Ovary (tissue), 9 donors: ENCODE measurements around the gene PEX14. TPM values are rescaled to one million over a fixed set of nuclear protein-coding genes. Genes with fewer than 3 reads are reported as not detected.

ENCODE experiments used
- DNase-seq, 5 donors: peaks; one replicate each; pipeline ENCODE4 v3.0.0-alpha.2; 2019 to 2020
- H3K27ac ChIP-seq, 2 donors: fragments of 200-600 bp; one replicate each; pipeline versions ENCODE4 v1.5.1 to v1.8.0; 2019 to 2022
- H3K27me3 ChIP-seq: fragments of 200-600 bp; one replicate; pipeline ENCODE4 v1.8.0; 2022
- H3K36me3 ChIP-seq: fragments of 200-600 bp; sonication (generic); one replicate; pipeline ENCODE4 v1.5.1; 2019
- H3K4me1 ChIP-seq: one replicate; pipeline ENCODE4 v1.8.1; 2013; ENCODE audit warnings: mild to moderate bottlenecking, moderate library complexity; ENCODE audit not compliant: insufficient read depth
- H3K4me3 ChIP-seq: fragments of 200-600 bp; sonication (generic); one replicate; pipeline ENCODE4 v1.5.1; 2017
- H3K9me3 ChIP-seq, 2 donors: fragments of 200-600 bp in 1 of 2; sonication (generic) in 1 of 2; one replicate each; pipeline versions ENCODE4 v1.5.1 to v1.8.1; 2013 to 2019; ENCODE audit warnings: mild to moderate bottlenecking in 1 of 2, moderate library complexity in 1 of 2
- CTCF ChIP-seq, 3 donors: fragments of 450-650 bp in 2 of 3; fragments of 200-600 bp in 1 of 3; IDR thresholded peaks; one replicate each; pipeline versions ENCODE4 v1.5.1 to v1.8.0; 2016 to 2022; ENCODE audit warnings: antibody characterized with exemption in 3 of 3, mild to moderate bottlenecking in 1 of 3
- EP300 ChIP-seq: sonication (generic); formaldehyde crosslinking; IDR thresholded peaks from one replicate; pipeline ENCODE4 v1.6.1; 2017; ENCODE audit warnings: antibody characterized with exemption
- POLR2A ChIP-seq: fragments of 450-650 bp; IDR thresholded peaks from one replicate; pipeline ENCODE4 v1.6.1; 2017; ENCODE audit warnings: antibody characterized with exemption, mild to moderate bottlenecking, moderate library complexity
- WGBS, 3 donors: extraction: QIAGEN DNeasy Blood & Tissue Kit in 1 of 3; methylation state at CpG; one replicate each; pipeline versions ENCODE4 v1.1.5 to v1.1.7; 2013 to 2017; 5-methylcytosine and 5-hydroxymethylcytosine counted together
- intact Hi-C, 4 donors: fragments of 100-400 bp; cut with DNase I; formaldehyde crosslinking; loops; one replicate each; pipeline versions ENCODE4 v1.11.0 to v1.15.1; 2022 to 2023
- polyA plus RNA-seq, 2 donors: library from polyadenylated mRNA; stranded (reverse); fragments of 200-250 nt in 1 of 2; fragments of 350-450 nt in 1 of 2; fragmentation: Illumina TruSeq in 1 of 2; extraction: RNeasy Lipid Tissue Mini Kit (QIAGEN cat#74804) in 1 of 2; gene quantifications; one replicate each; pipeline ENCODE4 v1.2.3, GENCODE V29; 2013 to 2014
- total RNA-seq, 7 donors: library from RNA; depleted of rRNA in 2 of 7; stranded (reverse); fragments of >200 nt in 2 of 7; fragmentation: NEBNext Ultra II Directional in 3 of 7; extraction: Animal tissue kit (Norgen Biotek cat#: 25700) in 3 of 7; gene quantifications; one replicate each; pipeline versions ENCODE4 v1.1.0 to v1.2.4, GENCODE V29; 2016 to 2023
- donor health status: DM: no; HTN: no; CAD: no; lungs with moderate emphysema.
- donor health status: DM: no; HTN: no; CAD: no.
- donor health status: Bipolar disorder and iron deficiency.
- donor health status: DM: yes; HTN: yes; CAD: no.
- donor health status: DM: no; HTN: no; CAD: no.
- donor health status: DM: yes; HTN: yes; CAD: no.

Gene PEX14
- total and polyA plus RNA-seq, 9 donors: 3.3 to 22.9 (median 16.7) TPM

- H3K4me1 ChIP-seq: peaks cover 5% of the 10 kb centered on the region
- DNase-seq: no peak
- no peaks in the 10 kb centered on the region for H3K36me3 ChIP-seq
- no peak overlapping the region for H3K4me3 ChIP-seq
- no peaks in the 10 kb centered on the region for H3K9me3 ChIP-seq
- no peak for TF ChIP-seq EP300
- no peak for TF ChIP-seq POLR2A
- TF ChIP-seq CTCF (IDR thresholded peaks at IDR 0.05): no peak
- H3K27ac ChIP-seq: no peak overlapping the region
- intact Hi-C loops: no loop called here
- no peaks in the 10 kb centered on the region for H3K27me3 ChIP-seq
- WGBS, 3 donors: 94 to 96% (median 95%) methylated on average over 8 of the region's 8 CpGs
These were observed 187.4 kb downstream of the PEX14 start for GRCh38 chr1:10662090-10662688.

DNA sequence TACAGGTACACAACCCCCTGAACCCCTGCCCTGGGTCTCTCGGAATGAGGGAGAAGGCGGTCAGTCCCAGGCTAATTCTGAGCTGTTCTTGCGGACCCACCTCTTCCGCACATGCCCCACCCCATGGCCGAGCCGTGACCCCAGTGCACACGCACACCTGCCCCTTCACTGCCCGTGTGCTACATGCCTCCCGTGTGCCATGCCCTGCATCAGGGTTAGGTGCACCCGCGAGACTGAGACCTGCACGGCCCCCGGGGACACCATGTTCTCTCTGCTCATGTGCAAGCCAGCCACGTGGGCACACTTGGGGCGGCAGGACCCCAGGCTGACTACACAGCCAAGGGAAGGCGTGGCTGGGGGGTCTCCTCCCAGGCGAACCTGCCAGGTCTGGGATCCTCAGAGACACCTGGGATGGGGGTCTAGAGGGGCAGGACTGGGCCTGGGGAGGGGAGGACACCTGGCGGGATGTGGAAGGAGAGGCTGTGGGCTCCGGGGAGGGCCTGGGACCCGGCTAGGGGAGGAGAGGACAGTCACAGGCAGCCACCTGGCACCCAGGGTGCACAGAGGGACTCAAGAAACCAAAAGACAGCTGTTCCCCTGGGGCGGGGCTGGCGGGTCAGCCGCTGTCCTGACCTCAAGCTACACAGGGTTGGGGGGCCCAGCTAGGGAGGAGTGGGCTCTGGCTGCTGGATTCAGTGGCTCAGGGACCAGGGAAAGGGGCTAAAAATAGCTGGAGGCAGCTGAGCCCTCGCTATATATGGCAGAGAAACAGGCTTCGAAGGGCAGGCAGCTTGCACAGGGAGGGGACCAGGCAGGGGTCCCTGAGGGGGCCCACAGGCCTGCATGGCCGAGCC is 188.3 kb downstream of the PEX14 start:
- Histone ChIP-seq H3K27me3 (no peaks in the 10 kb centered on the region), H3K27ac (peak overlapping the region in 1 of 2 donors; percentile 67), H3K9me3 (no peaks in the 10 kb centered on the region), H3K4me3 (no peak overlapping the region), H3K4me1 (peaks cover 8% of the 10 kb centered on the region), H3K36me3 (no peaks in the 10 kb centered on the region)
- WGBS, 3 donors: 46 to 56% (median 52%) methylated on average over 26 of the region's 26 CpGs
- DNase-seq: no peak
- intact Hi-C loops: no loop called here
- no peak for TF ChIP-seq POLR2A
- no peak for TF ChIP-seq CTCF (IDR thresholded peaks at IDR 0.05)
- no peak for TF ChIP-seq EP300

- TF ChIP-seq CTCF (IDR thresholded peaks at IDR 0.05): no peak
- TF ChIP-seq POLR2A: no peak
- no peak for TF ChIP-seq EP300
- 6 to 21% (median 14%) methylated on average over 15 of the region's 15 CpGs for WGBS, 3 donors
- Histone ChIP-seq H3K4me1 (peaks cover 9% of the 10 kb centered on the region), H3K9me3 (no peaks in the 10 kb centered on the region), H3K4me3 (no peak overlapping the region), H3K27me3 (no peaks in the 10 kb centered on the region), H3K27ac (peak overlapping the region in 1 of 2 donors; percentile 67), H3K36me3 (no peaks in the 10 kb centered on the region)
- DNase-seq: peak; percentile 58 to 81 (median 73)
- intact Hi-C loops: no loop called here
These were observed 188.9 kb downstream of the PEX14 start for GRCh38 chr1:10663678-10664035.

- H3K9me3 ChIP-seq: no peaks in the 10 kb centered on the region
- H3K27ac ChIP-seq: peak overlapping the region; percentile 45 to 67
- H3K27me3 ChIP-seq: no peaks in the 10 kb centered on the region
- WGBS, 3 donors: 64 to 81% (median 76%) methylated on average over 15 of the region's 15 CpGs
- H3K36me3 ChIP-seq: no peaks in the 10 kb centered on the region
- H3K4me3 ChIP-seq: no peak overlapping the region
- intact Hi-C loops: no loop called here
- TF ChIP-seq EP300: no peak
- TF ChIP-seq POLR2A: no peak
- TF ChIP-seq CTCF (IDR thresholded peaks at IDR 0.05): no peak
- peaks cover 9% of the 10 kb centered on the region for H3K4me1 ChIP-seq
- DNase-seq: no peak
These were observed 189.5 kb downstream of the PEX14 start for GRCh38 chr1:10664251-10664650.
